HepG2 (cell line): ENCODE data around the gene GOLGA6D.
"Not testable (repeated sequence)": the region's sequence is repeated elsewhere in the genome, so short reads cannot be mapped to it uniquely, and the experiment has no call there.

ENCODE experiments used
- BHLHE40 ChIP-seq: IDR thresholded peaks from 2 replicates; pipeline ENCODE4 v1.6.1; 2011; ENCODE audit warnings: low read length, improper control_type of control experiment
- CBX2 ChIP-seq, 2 experiments: fragments of 200-600 bp in 1 of 2; sonication (generic); formaldehyde crosslinking in 1 of 2; IDR thresholded peaks; 2 replicates each; pipeline versions ENCODE4 v1.7.0 to v1.8.1; 2018 to 2022; ENCODE audit warnings: low read depth in 2 of 2, low read length in 1 of 2, mild to moderate bottlenecking in 1 of 2, missing genetic modification reagents in 1 of 2
- CTCF ChIP-seq: sonication (generic); formaldehyde crosslinking; IDR thresholded peaks from 2 replicates; pipeline ENCODE4 v1.5.0; 2020; ENCODE audit warnings: mild to moderate bottlenecking, missing genetic modification reagents, moderate library complexity
- KDM5A ChIP-seq: fragments of 200-600 bp; sonication (generic); IDR thresholded peaks from 2 replicates; pipeline ENCODE4 v1.7.0; 2018; ENCODE audit warnings: antibody characterized with exemption, mild to moderate bottlenecking, low read length, borderline replicate concordance
- KLF6 ChIP-seq: IDR thresholded peaks from 2 replicates; pipeline ENCODE4 v1.8.0; 2016; ENCODE audit warnings: missing biosample characterization, missing genetic modification reagents
- MEIS2 ChIP-seq: sonication (generic); formaldehyde crosslinking; IDR thresholded peaks from 2 replicates; pipeline ENCODE4 v1.9.0; 2021; ENCODE audit warnings: mild to moderate bottlenecking, missing genetic modification reagents
- MTA3 ChIP-seq: sonication (generic); formaldehyde crosslinking; IDR thresholded peaks from 2 replicates; pipeline ENCODE4 v1.4.0; 2020; ENCODE audit warnings: missing genetic modification reagents
- NR2C2 ChIP-seq: sonication (generic); formaldehyde crosslinking; IDR thresholded peaks from 2 replicates; pipeline ENCODE4 v1.4.0; 2020; ENCODE audit warnings: missing genetic modification reagents, mild to moderate bottlenecking, moderate library complexity, borderline replicate concordance
- SMC3 ChIP-seq: IDR thresholded peaks from 2 replicates; pipeline ENCODE4 v1.6.1; 2011; ENCODE audit warnings: low read length, improper control_type of control experiment
- STAG1 ChIP-seq: sonication (generic); formaldehyde crosslinking; IDR thresholded peaks from 2 replicates; pipeline ENCODE4 v1.4.0; 2020; ENCODE audit warnings: missing genetic modification reagents
- ZBTB1 ChIP-seq: sonication (generic); formaldehyde crosslinking; IDR thresholded peaks from 2 replicates; pipeline ENCODE4 v1.4.0; 2020; ENCODE audit warnings: missing genetic modification reagents, borderline replicate concordance
- ZBTB33 ChIP-seq: sonication (generic); formaldehyde crosslinking; IDR thresholded peaks from 2 replicates; pipeline ENCODE4 v1.4.0; 2020; ENCODE audit warnings: missing genetic modification reagents
- TF ChIP-seq, protein P1 (sequence below): sonication (generic); formaldehyde crosslinking; conservative IDR thresholded peaks from 2 replicates; pipeline ENCODE4 v1.8.0; 2022; ENCODE audit warnings: missing genetic modification reagents

DNA sequence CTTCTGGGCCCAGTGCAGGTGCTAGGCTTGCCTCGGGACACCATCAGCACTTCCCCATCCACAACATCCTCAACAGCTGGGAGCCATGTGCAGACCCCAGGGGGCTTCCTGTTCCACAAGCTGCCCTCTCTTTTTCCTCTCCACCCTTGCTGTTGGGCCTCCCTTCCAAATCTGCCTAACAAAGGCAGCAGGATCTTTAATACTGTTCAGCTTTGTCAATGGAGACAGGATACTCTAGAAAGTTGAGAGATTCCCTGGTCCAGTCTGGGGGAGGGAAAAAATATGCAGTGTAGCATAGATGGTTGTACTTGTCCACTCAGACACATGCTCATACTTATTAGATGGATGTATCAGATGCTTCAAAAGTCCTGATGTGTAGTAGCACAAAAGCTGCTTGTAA is 4.1 kb upstream of the GOLGA6D start:
- not testable (repeated sequence) for TF ChIP-seq MTA3 (CRISPR knock-in tag); SMC3; BHLHE40; MEIS2 (CRISPR knock-in tag); KLF6 (CRISPR knock-in tag); NR2C2 (CRISPR knock-in tag); CTCF (CRISPR knock-in tag); KDM5A; STAG1 (CRISPR knock-in tag); ZBTB1 (CRISPR knock-in tag); CBX2 (IDR thresholded peaks at IDR 0.05; ENCODE audit: low read depth, low read length); CBX2 (CRISPR knock-in tag; IDR thresholded peaks at IDR 0.05; ENCODE audit: low read depth); ZBTB33 (CRISPR knock-in tag)
- TF ChIP-seq, protein P1, sequence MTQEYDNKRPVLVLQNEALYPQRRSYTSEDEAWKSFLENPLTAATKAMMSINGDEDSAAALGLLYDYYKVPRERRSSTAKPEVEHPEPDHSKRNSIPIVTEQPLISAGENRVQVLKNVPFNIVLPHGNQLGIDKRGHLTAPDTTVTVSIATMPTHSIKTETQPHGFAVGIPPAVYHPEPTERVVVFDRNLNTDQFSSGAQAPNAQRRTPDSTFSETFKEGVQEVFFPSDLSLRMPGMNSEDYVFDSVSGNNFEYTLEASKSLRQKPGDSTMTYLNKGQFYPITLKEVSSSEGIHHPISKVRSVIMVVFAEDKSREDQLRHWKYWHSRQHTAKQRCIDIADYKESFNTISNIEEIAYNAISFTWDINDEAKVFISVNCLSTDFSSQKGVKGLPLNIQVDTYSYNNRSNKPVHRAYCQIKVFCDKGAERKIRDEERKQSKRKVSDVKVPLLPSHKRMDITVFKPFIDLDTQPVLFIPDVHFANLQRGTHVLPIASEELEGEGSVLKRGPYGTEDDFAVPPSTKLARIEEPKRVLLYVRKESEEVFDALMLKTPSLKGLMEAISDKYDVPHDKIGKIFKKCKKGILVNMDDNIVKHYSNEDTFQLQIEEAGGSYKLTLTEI (CRISPR knock-in tag) = not testable (repeated sequence)
